ENCODE results near the gene TCF4.

DNA sequence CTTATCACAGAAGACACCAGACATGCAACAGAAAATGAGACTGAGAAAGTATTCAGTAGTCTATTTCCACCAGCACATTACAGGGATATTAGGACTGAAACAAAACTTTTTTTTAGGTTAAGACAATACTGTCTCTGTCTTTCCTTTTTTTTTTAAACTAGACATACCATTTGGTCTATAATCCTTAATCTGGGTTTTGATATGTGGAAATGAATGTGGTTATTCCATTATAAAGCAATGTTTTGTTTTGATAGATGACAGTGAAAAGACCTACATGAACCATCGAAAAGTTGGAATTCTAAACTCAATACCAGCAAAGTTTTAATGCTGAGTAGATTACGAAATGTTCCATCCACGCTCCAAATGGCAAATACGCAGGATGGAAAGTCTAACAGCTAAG is 123.4 kb downstream of the TCF4 start:
- TF ChIP-seq ZFP3 (CRISPR knock-in tag; IDR thresholded peaks at IDR 0.05): no peak
- no peak for TF ChIP-seq ZFP30 (CRISPR knock-in tag; IDR thresholded peaks at IDR 0.05)
- TF ChIP-seq PATZ1 (CRISPR knock-in tag; IDR thresholded peaks at IDR 0.05; ENCODE audit: borderline replicate concordance): no peak
- TF ChIP-seq PPARA (CRISPR knock-in tag; IDR thresholded peaks at IDR 0.05; ENCODE audit: borderline replicate concordance): no peak
- TF ChIP-seq ARNTL (CRISPR knock-in tag; IDR thresholded peaks at IDR 0.05; ENCODE audit: borderline replicate concordance, low read depth): no peak
- TF ChIP-seq ZC3H10 (CRISPR knock-in tag; IDR thresholded peaks at IDR 0.05): no peak
- TF ChIP-seq RARB (CRISPR knock-in tag; IDR thresholded peaks at IDR 0.05): no peak
- TF ChIP-seq, protein P1, sequence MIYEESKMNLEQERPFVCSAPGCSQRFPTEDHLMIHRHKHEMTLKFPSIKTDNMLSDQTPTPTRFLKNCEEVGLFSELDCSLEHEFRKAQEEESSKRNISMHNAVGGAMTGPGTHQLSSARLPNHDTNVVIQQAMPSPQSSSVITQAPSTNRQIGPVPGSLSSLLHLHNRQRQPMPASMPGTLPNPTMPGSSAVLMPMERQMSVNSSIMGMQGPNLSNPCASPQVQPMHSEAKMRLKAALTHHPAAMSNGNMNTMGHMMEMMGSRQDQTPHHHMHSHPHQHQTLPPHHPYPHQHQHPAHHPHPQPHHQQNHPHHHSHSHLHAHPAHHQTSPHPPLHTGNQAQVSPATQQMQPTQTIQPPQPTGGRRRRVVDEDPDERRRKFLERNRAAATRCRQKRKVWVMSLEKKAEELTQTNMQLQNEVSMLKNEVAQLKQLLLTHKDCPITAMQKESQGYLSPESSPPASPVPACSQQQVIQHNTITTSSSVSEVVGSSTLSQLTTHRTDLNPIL (CRISPR knock-in tag; IDR thresholded peaks at IDR 0.05; ENCODE audit: low read depth): no peak
- TF ChIP-seq BACH2 (CRISPR knock-in tag; IDR thresholded peaks at IDR 0.05; ENCODE audit: borderline replicate concordance): no peak
- no peak for TF ChIP-seq TOX (CRISPR knock-in tag; IDR thresholded peaks at IDR 0.05; ENCODE audit: borderline replicate concordance)

Data from SK-N-SH treated with all-trans-retinoic acid at 6 μM for 48 hours (cell line).